SK-N-SH (cell line): ENCODE results near the gene ALOX5AP. TPM values are rescaled to one million over a fixed set of nuclear protein-coding genes. Genes with fewer than 3 reads are reported as not detected.

Source experiments
- CTCF ChIA-PET: fragments of 300-600, 350-600 bp; formaldehyde crosslinking; extraction: SDS; loops from one replicate; lab custom pipeline; 2021; lab: Yijun Ruan, JAX
- POLR2A ChIA-PET: fragments of 350-600 bp; sonication (Branson Sonifier 250); formaldehyde crosslinking; extraction: SDS; loops from one replicate; lab custom pipeline; 2020; ENCODE audit warnings: antibody characterized with exemption, inconsistent platforms; lab: Yijun Ruan, JAX
- DNase-seq: peaks from one replicate; pipeline ENCODE4 v3.0.0; 2012
- H2AFZ ChIP-seq: fragments of 200-600 bp; sonication (generic); 2 replicates; pipeline ENCODE4 v1.8.1; 2016; ENCODE audit warnings: antibody characterized with exemption, mild to moderate bottlenecking, low read depth
- H3F3A ChIP-seq: fragments of 200-600 bp; sonication (generic); replicated peaks from 2 replicates; pipeline ENCODE3; 2016; ENCODE audit warnings: antibody characterized with exemption, mild to moderate bottlenecking; ENCODE audit not compliant: insufficient read depth
- H3K27ac ChIP-seq, 2 experiments: fragments of 200-500 bp in 1 of 2; fragments of 200-600 bp in 1 of 2; sonication (Bioruptor generic) in 1 of 2; sonication (generic), shearing (Covaris generic) in 1 of 2; 2 replicates each; pipeline versions ENCODE4 v1.5.1 to v1.6.1; 2014 to 2016; ENCODE audit warnings: low read depth in 2 of 2, inconsistent platforms in 1 of 2, low read length in 1 of 2, mild to moderate bottlenecking in 1 of 2, mixed read lengths in 1 of 2
- H3K27me3 ChIP-seq: fragments of 200-600 bp; sonication (generic), shearing (Covaris generic); 2 replicates; pipeline ENCODE4 v1.6.1; 2016; ENCODE audit warnings: mixed run types; ENCODE audit not compliant: insufficient read depth
- H3K36me3 ChIP-seq, 2 experiments: fragments of 200-500 bp in 1 of 2; fragments of 200-600 bp in 1 of 2; sonication (Bioruptor generic) in 1 of 2; sonication (generic) in 1 of 2; replicated peaks in 1 of 2; 2 replicates each; pipeline versions ENCODE3 to v1.5.1; 2014 to 2016; ENCODE audit warnings: low read length in 1 of 2, mild to moderate bottlenecking in 1 of 2; ENCODE audit not compliant: insufficient read depth in 2 of 2, control insufficient read depth in 1 of 2
- H3K4me1 ChIP-seq, 2 experiments: fragments of 200-500 bp in 1 of 2; fragments of 200-600 bp in 1 of 2; sonication (Bioruptor generic) in 1 of 2; sonication (generic), shearing (Covaris generic) in 1 of 2; 2 replicates each; pipeline versions ENCODE4 v1.5.1 to v1.6.1; 2014 to 2016; ENCODE audit warnings: low read depth in 1 of 2, low read length in 1 of 2, mixed run types in 1 of 2; ENCODE audit not compliant: insufficient read depth in 2 of 2, control insufficient read depth in 1 of 2
- H3K4me2 ChIP-seq: fragments of 200-600 bp; sonication (generic), shearing (Covaris generic); 2 replicates; pipeline ENCODE4 v1.6.1; 2017; ENCODE audit warnings: mixed run types
- H3K4me3 ChIP-seq, 2 experiments: fragments of 200-500 bp in 1 of 2; fragments of 200-600 bp in 1 of 2; sonication (Bioruptor generic) in 1 of 2; sonication (generic), shearing (Covaris generic) in 1 of 2; 2 replicates each; pipeline versions ENCODE4 v1.5.1 to v1.8.1; 2014 to 2016; ENCODE audit warnings: low read depth in 2 of 2, inconsistent platforms in 1 of 2, low read length in 1 of 2, mild to moderate bottlenecking in 1 of 2, mixed read lengths in 1 of 2, moderate library complexity in 1 of 2
- H3K79me2 ChIP-seq: fragments of 200-600 bp; sonication (generic); 2 replicates; pipeline ENCODE4 v1.8.1; 2017; ENCODE audit warnings: mild to moderate bottlenecking; ENCODE audit not compliant: insufficient read depth
- H3K9ac ChIP-seq: fragments of 200-600 bp; sonication (generic); 2 replicates; pipeline ENCODE4 v1.6.1; 2017; ENCODE audit warnings: mixed run types
- H3K9me2 ChIP-seq: fragments of 200-600 bp; sonication (generic); 2 replicates; pipeline ENCODE4 v1.6.1; 2017; ENCODE audit warnings: mixed run types
- H3K9me3 ChIP-seq: fragments of 200-600 bp; sonication (generic); 2 replicates; pipeline ENCODE4 v1.6.1; 2017; ENCODE audit warnings: mixed run types, mild to moderate bottlenecking, moderate library complexity
- H4K20me1 ChIP-seq: fragments of 200-600 bp; sonication (generic); 2 replicates; pipeline ENCODE4 v1.6.1; 2017; ENCODE audit warnings: mild to moderate bottlenecking, mixed run types; ENCODE audit not compliant: insufficient read depth
- EZH2phosphoT487 ChIP-seq: fragments of 200-600 bp; sonication (generic); IDR thresholded peaks from 2 replicates; pipeline ENCODE4 v1.6.1; 2017; ENCODE audit warnings: low read depth, mixed run types, mild to moderate bottlenecking, antibody characterized with exemption, moderate library complexity, borderline replicate concordance
- FOSL2 ChIP-seq: IDR thresholded peaks from 2 replicates; pipeline ENCODE4 v1.4.0; 2012; ENCODE audit warnings: low read depth, mild to moderate bottlenecking, moderate library complexity, borderline replicate concordance
- FOXM1 ChIP-seq: IDR thresholded peaks from 2 replicates; pipeline ENCODE4 v1.4.0; 2012; ENCODE audit warnings: low read depth, mild to moderate bottlenecking
- GABPA ChIP-seq: IDR thresholded peaks from 2 replicates; pipeline ENCODE4 v1.4.0; 2012; ENCODE audit warnings: low read depth, mild to moderate bottlenecking
- JUND ChIP-seq: IDR thresholded peaks from 2 replicates; pipeline ENCODE4 v1.4.0; 2012
- MAX ChIP-seq: IDR thresholded peaks from 2 replicates; pipeline ENCODE4 v1.4.0; 2012; ENCODE audit warnings: low read depth
- MXI1 ChIP-seq: IDR thresholded peaks from 2 replicates; pipeline ENCODE4 v1.6.1; 2012; ENCODE audit warnings: mild to moderate bottlenecking, low read depth, low read length, improper control_type of control experiment
- NFIC ChIP-seq: IDR thresholded peaks from 2 replicates; pipeline ENCODE4 v1.4.0; 2012; ENCODE audit warnings: borderline replicate concordance
- RFX5 ChIP-seq: IDR thresholded peaks from 2 replicates; pipeline ENCODE4 v1.6.1; 2012; ENCODE audit warnings: mild to moderate bottlenecking, improper control_type of control experiment, low read length
- SMC3 ChIP-seq: IDR thresholded peaks from 2 replicates; pipeline ENCODE4 v1.6.1; 2012; ENCODE audit warnings: low read depth, low read length, improper control_type of control experiment
- TAF1 ChIP-seq: IDR thresholded peaks from 2 replicates; pipeline ENCODE4 v1.6.1; 2012; ENCODE audit warnings: low read depth, mild to moderate bottlenecking, low read length, moderate library complexity, borderline replicate concordance
- TCF12 ChIP-seq: IDR thresholded peaks from 2 replicates; pipeline ENCODE4 v1.4.0; 2012
- TEAD4 ChIP-seq: IDR thresholded peaks from 2 replicates; pipeline ENCODE4 v1.4.0; 2012; ENCODE audit warnings: mild to moderate bottlenecking, borderline replicate concordance; ENCODE audit not compliant: insufficient read depth
- YY1 ChIP-seq: IDR thresholded peaks from 2 replicates; pipeline ENCODE4 v1.4.0; 2012; ENCODE audit warnings: low read depth, mild to moderate bottlenecking
- WGBS: methylation state at CpG from one replicate; pipeline ENCODE4 v1.1.6; 2017; ENCODE audit warnings: low lambda C conversion rate; 5-methylcytosine and 5-hydroxymethylcytosine counted together
- polyA plus RNA-seq, 3 experiments: library from polyadenylated mRNA; depleted of rRNA; stranded (reverse); fragments of >200 nt; gene quantifications; 2 replicates each; pipeline ENCODE4 v1.2.3, GENCODE V29; 2012
- TF ChIP-seq, protein P1 (sequence below): fragments of 150-350 bp; IDR thresholded peaks from 2 replicates; pipeline ENCODE4 v1.6.1; 2017; ENCODE audit warnings: antibody characterized with exemption, low read length, low read depth, borderline replicate concordance
- TF ChIP-seq, protein P2 (sequence below): IDR thresholded peaks from 2 replicates; pipeline ENCODE4 v1.6.1; 2012; ENCODE audit warnings: mild to moderate bottlenecking, low read depth, low read length, moderate library complexity

ALOX5AP gene
- polyA plus RNA-seq, 1 of the 3 experiments (the other 2 are of a cell fraction) = 1.3 TPM

- no peaks in the 10 kb centered on the region for H3K79me2 ChIP-seq
- peaks cover 0 to 19% of the 10 kb centered on the region in 2 experiments; a peak in 2 of 4 replicates for H3K4me1 ChIP-seq
- H3K9me3 ChIP-seq = 0 out of 2 replicates have a peak, but pooled peaks cover 3% of the 10 kb centered on the region
- TF ChIP-seq JUND (no peak), YY1 (no peak), RFX5 (no peak), TCF12 (no peak), TAF1 (no peak), GABPA (no peak), MAX (no peak), TEAD4 (no peak), SMC3 (no peak), FOSL2 (no peak), FOXM1 (no peak), EZH2phosphoT487 (no peak), NFIC (no peak), MXI1 (no peak)
- TF ChIP-seq, protein P1, sequence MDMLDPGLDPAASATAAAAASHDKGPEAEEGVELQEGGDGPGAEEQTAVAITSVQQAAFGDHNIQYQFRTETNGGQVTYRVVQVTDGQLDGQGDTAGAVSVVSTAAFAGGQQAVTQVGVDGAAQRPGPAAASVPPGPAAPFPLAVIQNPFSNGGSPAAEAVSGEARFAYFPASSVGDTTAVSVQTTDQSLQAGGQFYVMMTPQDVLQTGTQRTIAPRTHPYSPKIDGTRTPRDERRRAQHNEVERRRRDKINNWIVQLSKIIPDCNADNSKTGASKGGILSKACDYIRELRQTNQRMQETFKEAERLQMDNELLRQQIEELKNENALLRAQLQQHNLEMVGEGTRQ = no peak
- TF ChIP-seq, protein P2, sequence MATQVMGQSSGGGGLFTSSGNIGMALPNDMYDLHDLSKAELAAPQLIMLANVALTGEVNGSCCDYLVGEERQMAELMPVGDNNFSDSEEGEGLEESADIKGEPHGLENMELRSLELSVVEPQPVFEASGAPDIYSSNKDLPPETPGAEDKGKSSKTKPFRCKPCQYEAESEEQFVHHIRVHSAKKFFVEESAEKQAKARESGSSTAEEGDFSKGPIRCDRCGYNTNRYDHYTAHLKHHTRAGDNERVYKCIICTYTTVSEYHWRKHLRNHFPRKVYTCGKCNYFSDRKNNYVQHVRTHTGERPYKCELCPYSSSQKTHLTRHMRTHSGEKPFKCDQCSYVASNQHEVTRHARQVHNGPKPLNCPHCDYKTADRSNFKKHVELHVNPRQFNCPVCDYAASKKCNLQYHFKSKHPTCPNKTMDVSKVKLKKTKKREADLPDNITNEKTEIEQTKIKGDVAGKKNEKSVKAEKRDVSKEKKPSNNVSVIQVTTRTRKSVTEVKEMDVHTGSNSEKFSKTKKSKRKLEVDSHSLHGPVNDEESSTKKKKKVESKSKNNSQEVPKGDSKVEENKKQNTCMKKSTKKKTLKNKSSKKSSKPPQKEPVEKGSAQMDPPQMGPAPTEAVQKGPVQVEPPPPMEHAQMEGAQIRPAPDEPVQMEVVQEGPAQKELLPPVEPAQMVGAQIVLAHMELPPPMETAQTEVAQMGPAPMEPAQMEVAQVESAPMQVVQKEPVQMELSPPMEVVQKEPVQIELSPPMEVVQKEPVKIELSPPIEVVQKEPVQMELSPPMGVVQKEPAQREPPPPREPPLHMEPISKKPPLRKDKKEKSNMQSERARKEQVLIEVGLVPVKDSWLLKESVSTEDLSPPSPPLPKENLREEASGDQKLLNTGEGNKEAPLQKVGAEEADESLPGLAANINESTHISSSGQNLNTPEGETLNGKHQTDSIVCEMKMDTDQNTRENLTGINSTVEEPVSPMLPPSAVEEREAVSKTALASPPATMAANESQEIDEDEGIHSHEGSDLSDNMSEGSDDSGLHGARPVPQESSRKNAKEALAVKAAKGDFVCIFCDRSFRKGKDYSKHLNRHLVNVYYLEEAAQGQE = no peak
- POLR2A ChIA-PET = no interaction called here
- H3K4me2 ChIP-seq = no peak overlapping the region
- CTCF ChIA-PET = interaction anchor here (1.2 kb wide), 1 partner anchor 16 kb away, joined by 3 read pairs; no protein-coding TSS in a partner anchor
- no peaks in the 10 kb centered on the region for H4K20me1 ChIP-seq
- H3K9me2 ChIP-seq = no peaks in the 10 kb centered on the region
- WGBS = 79% methylated on average over 5 of the region's 5 CpGs
- H2AFZ ChIP-seq = no peak overlapping the region
- H3K36me3 ChIP-seq = no peaks in the 10 kb centered on the region
- DNase-seq = no peak
- H3F3A ChIP-seq = peaks cover 6% of the 10 kb centered on the region
- H3K27ac ChIP-seq = no peak overlapping the region
- no peak overlapping the region for H3K9ac ChIP-seq
- H3K27me3 ChIP-seq = no peaks in the 10 kb centered on the region
- no peak overlapping the region for H3K4me3 ChIP-seq
Observed at GRCh38 chr13:30736461-30737320, 1.3 kb downstream of the ALOX5AP start.
